22Rv1 (cell line): ENCODE results near the gene POU1F1.

Experiments used
- H3K27ac ChIP-seq: fragments of 450-650 bp; 2 replicates; pipeline ENCODE4 v1.5.1; 2017
- ZFX ChIP-seq: fragments of 450-650 bp; IDR thresholded peaks from 2 replicates; pipeline ENCODE4 v1.6.1; 2017; ENCODE audit warnings: antibody characterized with exemption, borderline replicate concordance
- TF ChIP-seq, protein P1 (sequence below): fragments of 450-650 bp; IDR thresholded peaks from 2 replicates; pipeline ENCODE4 v1.5.1; 2017; ENCODE audit warnings: mild to moderate bottlenecking

The POU1F1 gene

DNA sequence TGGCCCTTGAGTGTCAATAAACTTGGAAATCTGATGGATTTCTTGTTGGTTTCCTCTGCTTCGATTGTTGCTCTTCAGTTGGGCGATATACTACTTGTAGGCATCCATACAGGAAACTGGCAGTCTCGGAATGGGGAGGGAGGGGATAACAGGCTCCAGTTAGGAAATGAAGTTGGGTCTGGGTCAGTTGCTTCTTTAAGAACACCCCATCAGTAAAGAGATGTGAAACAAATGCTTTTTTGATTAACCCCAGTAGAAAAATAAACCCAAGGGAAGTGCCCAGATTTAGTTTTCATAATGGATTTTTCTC is 48.6 kb downstream of the POU1F1 start:
- TF ChIP-seq, protein P1, sequence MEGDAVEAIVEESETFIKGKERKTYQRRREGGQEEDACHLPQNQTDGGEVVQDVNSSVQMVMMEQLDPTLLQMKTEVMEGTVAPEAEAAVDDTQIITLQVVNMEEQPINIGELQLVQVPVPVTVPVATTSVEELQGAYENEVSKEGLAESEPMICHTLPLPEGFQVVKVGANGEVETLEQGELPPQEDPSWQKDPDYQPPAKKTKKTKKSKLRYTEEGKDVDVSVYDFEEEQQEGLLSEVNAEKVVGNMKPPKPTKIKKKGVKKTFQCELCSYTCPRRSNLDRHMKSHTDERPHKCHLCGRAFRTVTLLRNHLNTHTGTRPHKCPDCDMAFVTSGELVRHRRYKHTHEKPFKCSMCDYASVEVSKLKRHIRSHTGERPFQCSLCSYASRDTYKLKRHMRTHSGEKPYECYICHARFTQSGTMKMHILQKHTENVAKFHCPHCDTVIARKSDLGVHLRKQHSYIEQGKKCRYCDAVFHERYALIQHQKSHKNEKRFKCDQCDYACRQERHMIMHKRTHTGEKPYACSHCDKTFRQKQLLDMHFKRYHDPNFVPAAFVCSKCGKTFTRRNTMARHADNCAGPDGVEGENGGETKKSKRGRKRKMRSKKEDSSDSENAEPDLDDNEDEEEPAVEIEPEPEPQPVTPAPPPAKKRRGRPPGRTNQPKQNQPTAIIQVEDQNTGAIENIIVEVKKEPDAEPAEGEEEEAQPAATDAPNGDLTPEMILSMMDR: no peak
- no peak for TF ChIP-seq ZFX
- H3K27ac ChIP-seq: peak overlapping the region; percentile 91

DNA sequence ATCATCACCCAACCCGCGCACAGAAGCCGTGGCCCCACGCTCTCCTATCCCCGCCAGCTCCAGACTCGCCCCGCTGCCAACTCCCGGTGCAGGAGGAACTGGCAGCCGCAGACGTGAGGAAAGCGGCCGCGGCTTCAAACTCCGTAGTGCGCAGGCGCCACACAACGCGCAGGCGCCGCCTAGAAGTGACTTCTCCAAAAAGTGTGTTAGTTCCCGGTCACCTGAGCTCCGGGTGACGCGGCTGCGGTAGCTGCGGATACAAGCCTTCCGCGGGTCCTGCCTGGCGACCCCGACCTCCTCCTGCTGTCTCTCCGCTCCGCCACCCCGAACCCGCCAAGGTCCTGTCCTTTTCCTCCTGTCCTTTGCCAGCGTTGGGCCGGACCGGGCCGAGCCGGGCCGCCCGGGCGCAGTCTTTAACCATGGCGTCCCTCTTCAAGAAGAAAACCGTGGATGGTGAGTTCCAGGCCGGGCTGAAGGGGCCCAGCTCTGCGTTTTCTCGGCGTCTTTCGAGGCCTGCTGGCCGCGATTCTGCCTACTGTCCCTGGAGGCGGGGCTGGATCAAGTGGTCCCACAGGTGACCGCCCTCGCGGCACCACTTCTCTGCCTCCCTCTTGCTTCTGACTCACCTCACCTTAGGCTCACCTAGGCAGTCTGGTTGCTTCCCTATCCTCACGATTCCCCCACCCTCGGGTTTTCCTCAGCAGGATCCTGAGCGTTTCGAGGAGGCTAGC is 49.1 kb downstream of the POU1F1 start, which contains the start of gene CHMP2B:
TSS of gene CHMP2B (plus strand) at position 206 of the 731 bp plus-strand sequence. CDS start at position 420, 214 bp downstream.
- no peak for TF ChIP-seq ZFX
- TF ChIP-seq, protein P1: no peak
- peak within 1 kb of the TSS; percentile 91 for H3K27ac ChIP-seq

DNA sequence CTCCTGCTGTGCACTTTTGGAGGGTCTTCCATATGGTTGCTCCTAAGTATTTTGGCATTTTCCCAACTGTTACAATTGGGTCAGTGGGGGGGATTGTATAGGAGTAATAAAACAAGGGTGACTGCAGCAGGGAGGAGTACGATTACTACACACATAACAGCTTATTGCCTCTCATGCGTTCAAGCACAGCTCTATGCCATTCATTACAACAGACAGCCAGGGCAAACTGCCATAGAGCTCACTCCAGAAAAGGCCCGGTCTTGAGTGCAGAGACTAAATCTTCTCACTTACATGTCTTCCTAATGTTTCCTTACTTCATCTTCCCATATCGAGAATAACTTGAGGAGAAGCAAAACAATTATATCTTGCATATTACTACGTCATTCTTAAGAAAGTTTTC is 50.7 kb downstream of the POU1F1 start:
- TF ChIP-seq ZFX: no peak
- TF ChIP-seq, protein P1: no peak
- no peak overlapping the region for H3K27ac ChIP-seq

DNA sequence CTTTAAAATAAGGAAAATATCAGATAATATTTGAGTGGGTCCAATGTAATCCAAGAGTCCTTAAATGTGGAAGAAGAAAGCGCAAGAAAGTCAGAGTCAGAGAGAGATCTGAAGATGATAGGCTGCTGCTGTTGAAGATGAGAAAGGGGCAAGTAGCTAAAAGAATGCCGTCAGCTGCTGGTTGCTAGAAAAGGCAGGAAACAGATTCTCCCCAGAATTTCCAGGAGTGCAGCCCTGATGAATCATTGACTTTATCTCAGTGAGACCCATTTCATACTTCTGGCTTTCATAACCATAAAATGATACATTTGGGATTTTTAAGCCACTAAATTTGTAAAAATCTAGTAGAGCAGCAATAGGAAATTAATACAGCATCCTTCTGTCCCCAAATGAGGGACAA is 56.8 kb downstream of the POU1F1 start:
- no peak overlapping the region for H3K27ac ChIP-seq
- no peak for TF ChIP-seq ZFX
- TF ChIP-seq, protein P1: no peak

DNA sequence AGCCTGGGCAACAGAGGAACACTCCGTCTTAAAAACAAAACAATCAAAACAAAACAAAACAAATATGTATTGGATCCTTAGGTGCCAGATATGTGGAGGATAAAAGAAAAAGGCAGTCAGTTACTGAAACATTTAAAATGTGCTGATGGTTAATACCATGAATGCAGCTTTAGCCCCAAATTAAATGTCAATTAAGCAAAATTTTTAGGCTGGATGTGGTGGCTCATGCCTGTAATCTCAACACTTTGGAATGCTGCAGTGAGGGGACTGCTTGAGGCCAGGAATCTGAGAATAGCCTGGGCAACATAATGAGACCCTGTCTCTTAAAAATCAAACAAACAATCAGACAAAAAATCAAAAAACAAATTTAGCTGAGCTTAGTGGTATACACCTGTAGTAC is 57.8 kb downstream of the POU1F1 start:
- no peak overlapping the region for H3K27ac ChIP-seq
- no peak for TF ChIP-seq ZFX
- TF ChIP-seq, protein P1: no peak
